Ovary (tissue), 3 donors: Measurements from ENCODE around the gene CA10.

ENCODE experiments used
- EP300 ChIP-seq: sonication (generic); formaldehyde crosslinking; IDR thresholded peaks from one replicate; pipeline ENCODE4 v1.6.1; 2017; ENCODE audit warnings: antibody characterized with exemption
- POLR2A ChIP-seq: fragments of 450-650 bp; IDR thresholded peaks from one replicate; pipeline ENCODE4 v1.6.1; 2017; ENCODE audit warnings: antibody characterized with exemption, mild to moderate bottlenecking, moderate library complexity
- TF ChIP-seq, protein P1 (sequence below), 3 donors: fragments of 450-650 bp in 2 of 3; fragments of 200-600 bp in 1 of 3; IDR thresholded peaks; one replicate each; pipeline versions ENCODE4 v1.5.1 to v1.8.0; 2016 to 2022; ENCODE audit warnings: antibody characterized with exemption in 3 of 3, mild to moderate bottlenecking in 1 of 3
- donor health status: DM: no; HTN: no; CAD: no.

DNA sequence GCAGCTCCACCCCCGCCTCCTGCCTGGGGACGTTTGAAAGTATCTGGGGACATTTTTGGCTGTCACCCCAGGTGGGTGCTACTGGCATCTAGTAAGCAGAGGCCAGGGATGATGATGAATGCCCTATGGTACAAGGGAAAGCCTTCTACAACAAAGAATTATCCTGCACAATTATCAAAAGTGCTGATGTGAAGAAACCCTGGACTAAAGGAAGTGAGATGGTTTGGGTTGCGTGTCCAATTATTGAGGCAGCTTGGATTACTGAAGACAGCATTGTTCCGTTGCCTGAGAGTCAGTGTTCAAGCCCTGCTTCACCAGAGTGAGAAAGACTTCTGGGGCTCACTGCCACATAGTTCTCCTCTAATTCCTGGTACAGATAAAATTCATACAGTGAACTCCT lies 343.4 kb downstream of the CA10 start:
- TF ChIP-seq, protein P1, sequence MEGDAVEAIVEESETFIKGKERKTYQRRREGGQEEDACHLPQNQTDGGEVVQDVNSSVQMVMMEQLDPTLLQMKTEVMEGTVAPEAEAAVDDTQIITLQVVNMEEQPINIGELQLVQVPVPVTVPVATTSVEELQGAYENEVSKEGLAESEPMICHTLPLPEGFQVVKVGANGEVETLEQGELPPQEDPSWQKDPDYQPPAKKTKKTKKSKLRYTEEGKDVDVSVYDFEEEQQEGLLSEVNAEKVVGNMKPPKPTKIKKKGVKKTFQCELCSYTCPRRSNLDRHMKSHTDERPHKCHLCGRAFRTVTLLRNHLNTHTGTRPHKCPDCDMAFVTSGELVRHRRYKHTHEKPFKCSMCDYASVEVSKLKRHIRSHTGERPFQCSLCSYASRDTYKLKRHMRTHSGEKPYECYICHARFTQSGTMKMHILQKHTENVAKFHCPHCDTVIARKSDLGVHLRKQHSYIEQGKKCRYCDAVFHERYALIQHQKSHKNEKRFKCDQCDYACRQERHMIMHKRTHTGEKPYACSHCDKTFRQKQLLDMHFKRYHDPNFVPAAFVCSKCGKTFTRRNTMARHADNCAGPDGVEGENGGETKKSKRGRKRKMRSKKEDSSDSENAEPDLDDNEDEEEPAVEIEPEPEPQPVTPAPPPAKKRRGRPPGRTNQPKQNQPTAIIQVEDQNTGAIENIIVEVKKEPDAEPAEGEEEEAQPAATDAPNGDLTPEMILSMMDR (IDR thresholded peaks at IDR 0.05): no peak
- no peak for TF ChIP-seq POLR2A
- no peak for TF ChIP-seq EP300
